NCI-H446 treated with DMSO at 0.1 percent for 48 hours (cell line): ENCODE results near the gene COL7A1.
"Not testable (repeated sequence)": the region's sequence is repeated elsewhere in the genome, so short reads cannot be mapped to it uniquely, and the experiment has no call there.

Experiments used
- DNase-seq: peaks from one replicate; lab custom pipeline; 2025; lab: John Stamatoyannopoulos, UW

Gene COL7A1

GRCh38 chr3:48563382-48563918 lies 31.7 kb downstream of the COL7A1 start, which contains the start of gene UCN2:
TSS of gene UCN2 (minus strand) at chr3:48563781. CDS start at chr3:48563124, 657 bp downstream.
- no peak for DNase-seq

DNA sequence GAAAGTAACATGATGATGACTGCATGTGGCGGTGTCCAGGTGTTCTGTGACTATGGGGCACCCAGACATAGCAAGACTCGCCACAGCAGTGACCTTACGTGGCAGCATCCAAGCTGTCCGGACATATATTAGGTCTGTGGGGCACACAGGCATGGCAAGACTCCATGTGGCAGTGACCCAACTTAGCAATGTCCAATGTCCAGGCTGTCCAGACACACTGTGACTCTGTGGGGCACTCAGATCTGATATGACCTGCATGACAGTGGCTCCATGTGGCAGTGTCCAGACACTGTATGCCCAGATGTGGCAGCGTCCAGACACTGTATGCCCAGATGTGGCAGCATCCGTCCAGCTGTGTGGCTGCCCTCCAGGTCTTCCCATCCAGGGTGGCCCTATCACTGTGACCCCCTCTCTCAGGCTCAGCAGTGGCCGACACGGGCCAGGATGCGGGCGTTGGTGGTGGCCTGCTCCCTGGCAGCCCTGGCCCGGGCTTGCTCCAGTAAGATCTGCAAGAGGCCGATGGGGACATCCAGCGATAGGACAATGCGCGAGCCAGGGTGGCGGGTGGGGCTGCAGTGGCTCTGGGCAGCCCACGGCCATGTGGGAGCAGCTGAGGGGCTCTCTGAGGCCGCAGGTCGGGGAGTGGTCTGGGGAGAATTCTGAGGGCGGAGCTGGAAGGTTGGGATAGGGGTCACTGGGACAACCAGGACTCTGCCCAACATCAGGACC lies 32.6 kb downstream of the COL7A1 start:
- no peak for DNase-seq

DNA sequence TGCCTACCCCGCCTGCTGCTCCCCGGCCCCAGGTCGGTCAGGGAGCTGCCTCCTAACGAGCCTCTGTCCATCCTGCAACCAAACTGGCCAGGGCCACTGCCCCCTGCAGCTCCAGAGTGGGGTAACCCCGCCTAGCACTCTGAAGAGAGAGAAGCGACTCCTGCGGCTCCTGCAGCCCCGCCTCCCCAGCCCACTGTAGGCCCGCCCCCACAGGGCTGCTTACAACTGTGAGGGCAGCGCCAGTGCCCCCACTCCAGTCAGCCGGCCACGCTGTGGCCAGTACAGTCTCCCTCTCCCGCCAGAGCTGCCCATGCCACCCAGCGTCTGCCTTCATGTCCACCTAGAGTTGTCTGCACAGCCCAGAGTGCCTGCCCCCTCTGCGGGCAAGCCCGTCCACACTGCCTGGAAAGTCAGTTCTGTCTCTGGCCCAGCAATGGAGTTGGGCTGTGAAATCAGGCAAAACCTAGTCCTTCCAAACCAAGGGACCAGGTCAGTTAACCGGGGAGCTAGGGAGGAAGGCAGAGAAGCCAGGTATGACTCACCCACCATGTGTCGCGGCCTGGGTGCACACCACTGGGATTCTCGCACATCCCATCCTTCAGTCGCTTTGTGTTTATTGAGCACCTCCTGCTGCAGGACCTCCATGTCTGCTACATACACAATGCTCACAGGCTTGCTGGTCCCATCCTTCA lies 33.9 kb downstream of the COL7A1 start:
- DNase-seq: no peak

GRCh38 chr3:48560648-48561018 lies 34.5 kb downstream of the COL7A1 start:
- DNase-seq: no peak

DNA sequence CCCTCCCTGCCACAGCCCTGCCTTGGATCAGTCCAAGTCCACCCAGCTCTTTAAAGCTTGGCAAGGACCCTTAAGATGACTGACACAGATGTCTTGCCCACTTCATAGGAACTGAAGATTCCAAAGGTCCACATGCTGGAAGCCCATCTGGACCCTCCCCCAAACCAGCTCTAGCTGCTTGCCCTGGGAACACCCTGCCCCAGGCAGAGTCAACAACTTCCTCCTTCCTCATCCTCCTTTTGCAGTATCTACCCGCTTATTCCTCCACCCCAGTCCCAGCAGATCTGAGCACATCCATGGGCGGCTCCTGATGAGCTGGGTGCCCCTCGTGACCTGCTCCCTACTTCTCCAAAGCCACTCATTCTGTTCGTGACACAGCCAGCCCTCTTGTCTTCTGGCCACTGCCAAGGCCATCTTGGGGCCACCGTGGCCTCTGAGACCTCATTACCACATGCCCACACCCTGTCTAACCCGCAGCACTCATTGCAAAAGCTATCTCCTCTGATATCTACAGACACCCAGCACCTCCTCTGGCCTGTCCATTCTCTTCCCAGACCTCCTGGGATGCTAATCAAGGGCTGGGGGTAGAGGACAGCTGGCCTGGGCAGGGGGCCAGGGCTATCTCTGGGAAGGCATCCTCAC lies 36.5 kb downstream of the COL7A1 start:
- no peak for DNase-seq

GRCh38 chr3:48556796-48557626 lies 38.1 kb downstream of the COL7A1 start, which contains the start of gene PFKFB4:
TSS of gene PFKFB4 (minus strand) at chr3:48556803. CDS start at chr3:48556777, 26 bp downstream.
- peak; percentile 95 for DNase-seq

- no peak for DNase-seq
Observed at GRCh38 chr3:48555949-48556795, 39.0 kb downstream of the COL7A1 start.

DNA sequence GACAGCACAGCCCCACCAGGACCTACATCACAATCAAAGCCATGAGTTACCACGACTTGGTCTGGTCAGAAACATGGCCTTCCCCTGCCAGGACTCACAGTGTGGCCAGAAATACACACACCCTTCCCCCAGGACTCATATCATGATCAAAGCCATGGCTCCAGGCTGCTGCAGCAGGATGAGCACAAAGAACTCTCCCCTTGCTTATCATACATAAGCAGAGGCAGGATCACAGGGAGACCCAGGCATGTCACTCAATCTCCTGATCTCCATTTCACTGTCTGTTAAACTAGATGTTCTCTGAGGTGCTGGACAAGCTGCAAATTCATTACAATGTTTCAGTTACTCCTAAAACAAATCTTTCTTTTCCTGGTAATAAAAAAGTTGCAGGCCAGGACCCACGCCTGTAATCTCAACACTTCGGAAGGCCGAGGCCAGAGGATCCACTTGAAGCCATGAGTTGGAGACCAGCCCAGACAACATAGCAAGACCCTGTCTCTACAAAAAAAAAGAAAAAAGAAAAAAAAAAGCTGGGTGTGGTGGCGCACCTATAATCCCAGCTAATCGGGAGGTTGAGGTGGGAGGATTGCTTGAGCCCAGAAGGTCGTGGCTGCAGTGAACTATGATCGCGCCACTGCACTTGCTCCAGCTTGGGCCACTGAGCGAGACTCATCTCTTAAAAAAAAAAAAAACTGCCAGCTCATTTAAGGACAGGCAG lies 39.7 kb downstream of the COL7A1 start:
- DNase-seq: no peak

GRCh38 chr3:48553886-48554845 lies 41.0 kb downstream of the COL7A1 start:
- DNase-seq: no peak

GRCh38 chr3:48553361-48553760 lies 41.8 kb downstream of the COL7A1 start:
- DNase-seq: no peak

GRCh38 chr3:48552111-48552951 lies 42.8 kb downstream of the COL7A1 start:
- DNase-seq: no peak

DNA sequence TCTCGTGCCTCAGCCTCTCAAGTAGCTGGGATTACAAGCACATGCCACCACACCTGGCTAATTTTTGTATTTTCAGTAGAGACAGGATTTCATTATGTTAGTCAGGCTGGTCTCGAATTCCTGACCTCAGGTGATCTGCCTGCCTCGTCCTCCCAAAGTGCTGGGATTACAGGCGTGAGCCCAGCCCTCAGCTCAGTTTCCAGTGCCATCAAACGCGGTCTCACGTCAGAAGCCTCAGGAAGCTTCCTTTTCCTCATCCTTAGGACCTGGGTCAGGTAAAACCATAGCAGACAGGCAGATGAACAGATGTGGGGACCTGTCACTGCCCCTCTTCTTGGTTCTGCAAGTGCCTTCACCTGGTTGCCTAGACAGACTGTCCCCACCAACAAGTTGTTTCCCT lies 43.5 kb downstream of the COL7A1 start:
- not testable (repeated sequence) for DNase-seq

DNA sequence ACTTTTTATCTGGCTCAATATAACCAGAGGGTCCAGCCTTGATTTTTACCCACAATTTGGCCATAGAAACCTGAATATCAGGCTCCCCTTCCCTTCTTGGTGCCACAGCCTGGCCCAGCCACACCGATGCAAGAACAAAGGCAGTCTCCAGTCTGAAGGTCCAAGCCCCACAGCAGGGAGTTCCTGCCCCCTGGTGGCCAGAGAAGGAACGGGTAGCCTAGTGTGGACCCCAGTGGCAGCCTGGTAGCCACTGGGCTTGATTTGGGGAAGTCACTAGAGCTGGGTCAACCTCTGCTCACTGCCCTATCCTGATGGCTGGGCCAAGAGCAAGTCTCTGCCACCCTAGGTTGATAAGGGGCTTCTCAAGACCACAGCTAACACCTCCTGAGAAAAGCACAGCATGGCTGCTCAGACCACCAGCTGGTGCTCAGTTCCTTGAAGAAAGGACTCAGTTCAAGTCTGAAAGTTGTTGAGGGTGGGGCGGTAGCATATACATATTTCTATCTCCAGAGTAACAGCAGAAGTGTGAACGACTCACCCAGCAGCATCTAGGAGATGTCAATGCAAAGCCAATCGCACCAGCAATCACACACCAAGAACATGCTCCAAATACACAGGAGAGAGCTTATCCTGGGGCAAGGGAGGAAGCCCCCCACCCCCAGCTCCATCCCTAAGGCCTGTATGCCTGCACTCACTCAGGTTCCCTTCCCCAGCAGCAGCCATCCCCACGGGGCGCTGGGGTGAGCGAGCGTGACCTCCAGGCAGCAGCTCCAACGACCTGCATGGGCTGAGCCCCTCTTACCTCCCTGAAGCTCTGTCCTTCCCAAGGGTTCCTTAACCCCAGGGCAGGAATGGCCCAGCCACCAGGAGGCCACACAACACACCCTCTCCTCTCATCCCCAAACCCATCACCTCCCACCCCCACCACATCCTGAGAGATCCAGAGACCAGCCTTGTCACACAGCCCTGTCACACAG lies 46.1 kb downstream of the COL7A1 start:
- DNase-seq: no peak

DNA sequence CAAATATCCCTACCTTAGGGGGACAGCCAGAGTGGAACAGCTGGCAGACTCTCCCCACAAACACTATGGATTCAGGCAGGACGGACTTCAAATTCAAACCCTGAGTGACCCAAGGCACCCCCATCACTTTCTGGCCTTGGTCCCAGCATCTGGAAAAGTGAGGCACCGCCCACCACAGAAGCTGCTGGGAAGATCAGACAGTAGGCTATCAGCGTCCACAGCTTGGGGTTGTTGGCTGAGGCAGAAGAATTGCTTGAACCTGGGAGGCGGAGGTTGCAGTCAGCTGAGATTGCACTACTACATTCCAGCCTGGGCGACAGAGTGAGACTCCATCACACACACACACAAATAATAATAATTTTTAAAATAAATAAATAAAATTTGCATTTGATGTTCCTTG lies 47.0 kb downstream of the COL7A1 start:
- no peak for DNase-seq

GRCh38 chr3:48546203-48546829 lies 48.8 kb downstream of the COL7A1 start:
- DNase-seq: no peak

DNA sequence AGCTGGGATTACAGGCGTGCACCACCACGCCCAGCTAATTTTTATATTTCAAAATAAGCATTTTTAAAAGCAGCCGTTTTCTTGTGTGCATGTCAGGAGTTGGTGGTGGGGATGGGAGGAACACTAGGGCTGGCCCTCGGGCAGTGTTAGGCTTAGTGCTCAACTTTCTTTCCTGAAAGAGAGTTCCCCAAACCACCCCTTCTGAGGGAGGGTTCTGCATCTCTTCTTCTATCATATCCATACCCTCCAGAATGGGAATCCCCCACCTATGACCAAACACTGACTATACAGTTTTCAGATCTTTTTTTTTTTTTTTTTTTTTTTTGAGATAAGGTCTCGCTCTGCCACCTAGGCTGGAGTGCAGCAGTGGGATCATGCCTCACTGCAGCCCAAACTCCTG lies 51.0 kb downstream of the COL7A1 start:
- DNase-seq: no peak
